ENCODE results near the gene CFAP251. TPM values are rescaled to one million over a fixed set of nuclear protein-coding genes. Genes with fewer than 3 reads are reported as not detected.

Gene CFAP251
- total and polyA plus RNA-seq, 8 donors: 0.29 to 2.8 (median 1.2) TPM; not detected in 2

DNA sequence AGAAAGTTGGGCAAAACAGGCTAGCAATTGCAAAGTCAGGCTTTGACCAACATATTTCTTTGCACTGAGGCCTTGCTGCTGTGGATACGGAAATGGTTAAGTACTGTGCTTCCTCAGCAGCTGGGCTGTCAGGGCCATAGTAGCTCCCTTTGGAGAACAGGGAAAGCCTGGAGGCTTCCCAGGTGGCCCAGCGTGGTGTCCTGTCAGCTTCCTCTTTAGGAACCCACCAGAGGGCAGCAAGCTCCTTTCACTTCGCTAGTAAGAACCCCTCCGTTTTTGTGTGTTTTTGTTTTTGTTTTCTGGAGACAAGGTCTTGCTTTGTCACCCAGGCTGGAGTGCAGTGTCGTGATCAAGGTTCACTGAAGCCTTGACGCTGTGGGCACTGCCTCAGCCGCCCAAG lies 1.7 kb upstream of the CFAP251 start:
- Histone ChIP-seq H3K36me3 (peaks cover 39 to 64% (median 59%) of the 10 kb centered on the region in 4 donors), H3K27ac (no peak overlapping the region), H3K27me3 (no peaks in the 10 kb centered on the region), H3K4me1 (peaks cover 4 to 17% (median 13%) of the 10 kb centered on the region in 4 donors), H3K4me3 (no peak overlapping the region), H3K9me3 (no peaks in the 10 kb centered on the region)
- TF ChIP-seq EP300 (IDR thresholded peaks at IDR 0.05) (no peak), POLR2A (IDR thresholded peaks at IDR 0.05) (no peak), POLR2AphosphoS5 (IDR thresholded peaks at IDR 0.05) (no peak)
- TF ChIP-seq, protein P1, sequence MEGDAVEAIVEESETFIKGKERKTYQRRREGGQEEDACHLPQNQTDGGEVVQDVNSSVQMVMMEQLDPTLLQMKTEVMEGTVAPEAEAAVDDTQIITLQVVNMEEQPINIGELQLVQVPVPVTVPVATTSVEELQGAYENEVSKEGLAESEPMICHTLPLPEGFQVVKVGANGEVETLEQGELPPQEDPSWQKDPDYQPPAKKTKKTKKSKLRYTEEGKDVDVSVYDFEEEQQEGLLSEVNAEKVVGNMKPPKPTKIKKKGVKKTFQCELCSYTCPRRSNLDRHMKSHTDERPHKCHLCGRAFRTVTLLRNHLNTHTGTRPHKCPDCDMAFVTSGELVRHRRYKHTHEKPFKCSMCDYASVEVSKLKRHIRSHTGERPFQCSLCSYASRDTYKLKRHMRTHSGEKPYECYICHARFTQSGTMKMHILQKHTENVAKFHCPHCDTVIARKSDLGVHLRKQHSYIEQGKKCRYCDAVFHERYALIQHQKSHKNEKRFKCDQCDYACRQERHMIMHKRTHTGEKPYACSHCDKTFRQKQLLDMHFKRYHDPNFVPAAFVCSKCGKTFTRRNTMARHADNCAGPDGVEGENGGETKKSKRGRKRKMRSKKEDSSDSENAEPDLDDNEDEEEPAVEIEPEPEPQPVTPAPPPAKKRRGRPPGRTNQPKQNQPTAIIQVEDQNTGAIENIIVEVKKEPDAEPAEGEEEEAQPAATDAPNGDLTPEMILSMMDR (IDR thresholded peaks at IDR 0.05): no peak
- 62 to 84% (median 75%) methylated on average over 7 of the region's 7 CpGs for WGBS, 5 donors
- peak in 1 of 2 donors; percentile 48 for DNase-seq
- intact Hi-C loops (cut with DNase I; ENCODE audit: low total_unique reads): no loop called here

DNA sequence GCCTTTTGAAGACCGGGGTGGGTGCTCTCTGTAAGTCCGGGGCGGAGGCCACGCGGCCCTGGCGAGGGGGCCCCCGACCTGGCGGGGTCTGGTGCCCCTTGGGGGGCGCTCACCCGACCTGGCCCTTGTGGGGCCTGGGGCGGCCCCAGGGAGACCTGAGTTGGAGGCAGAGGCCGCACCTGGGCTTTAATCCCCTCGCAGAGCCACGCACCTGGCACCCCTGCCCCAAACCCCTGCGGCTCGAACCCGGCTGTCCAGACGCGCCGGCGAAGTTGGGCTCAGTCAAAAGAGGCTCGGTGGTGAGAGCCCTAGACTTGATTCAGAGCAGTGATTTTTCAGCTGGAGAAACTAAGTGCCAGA lies 267 bp downstream of the CFAP251 start:
- H3K27me3 ChIP-seq: no peaks in the 10 kb centered on the region
- peaks cover 32 to 46% (median 42%) of the 10 kb centered on the region in 4 donors for H3K36me3 ChIP-seq
- H3K4me3 ChIP-seq: peak overlapping the region; percentile 49 to 56 (median 54)
- no peak for TF ChIP-seq POLR2A (IDR thresholded peaks at IDR 0.05)
- no peak for TF ChIP-seq EP300 (IDR thresholded peaks at IDR 0.05)
- TF ChIP-seq POLR2AphosphoS5 (IDR thresholded peaks at IDR 0.05): no peak
- TF ChIP-seq, protein P1 (IDR thresholded peaks at IDR 0.05): no peak
- WGBS, 5 donors: 10 to 21% (median 16%) methylated on average over 14 to 22 of the region's 22 CpGs
- intact Hi-C loops (cut with DNase I; ENCODE audit: low total_unique reads): no loop called here
- H3K4me1 ChIP-seq: peaks cover 4 to 19% (median 13%) of the 10 kb centered on the region in 4 donors
- peak overlapping the region in 4 of 5 donors; percentile 41 to 79 (median 76) for H3K27ac ChIP-seq
- no peak for DNase-seq
- no peaks in the 10 kb centered on the region for H3K9me3 ChIP-seq

DNA sequence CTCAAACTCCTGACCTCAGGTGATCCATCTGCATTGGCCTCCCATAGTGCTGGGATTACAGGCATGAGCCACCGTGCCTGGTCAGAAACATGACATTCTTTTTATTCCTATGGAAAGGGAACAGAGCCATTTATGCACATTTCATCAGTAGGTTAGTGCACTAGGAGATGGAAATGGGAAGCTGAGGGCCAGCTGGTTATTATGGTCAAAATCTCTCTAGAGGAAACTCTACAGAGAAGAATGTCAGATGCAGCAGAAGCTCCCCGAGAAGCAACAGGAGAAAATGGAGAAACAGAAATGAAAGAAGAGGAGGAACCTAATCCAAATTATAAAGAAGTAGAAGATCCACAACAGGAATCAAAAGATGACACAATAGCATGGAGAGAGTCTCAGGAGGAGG lies 2.7 kb downstream of the CFAP251 start:
- WGBS, 5 donors: 74 to 87% (median 86%) methylated on average over 2 of the region's 2 CpGs

DNA sequence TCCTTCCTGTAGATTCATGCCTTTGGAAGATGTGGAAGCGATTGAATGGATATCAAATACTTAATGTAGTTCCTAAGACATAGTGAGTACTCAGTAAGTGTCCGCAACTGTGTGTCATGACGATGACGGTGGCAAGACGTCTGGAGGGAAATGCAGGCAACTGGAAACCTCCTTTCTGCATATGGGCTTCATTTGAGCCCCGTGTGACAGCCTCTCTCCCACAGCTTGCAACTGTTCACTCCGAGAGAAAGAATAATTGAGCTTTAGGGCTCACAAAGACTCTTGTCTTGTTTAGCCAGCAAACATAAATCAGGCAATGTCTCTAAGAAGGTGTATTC lies 6.9 kb downstream of the CFAP251 start:
- H3K4me1 ChIP-seq: peaks cover 0 to 14% (median 0%) of the 10 kb centered on the region in 4 donors
- intact Hi-C loops (cut with DNase I; ENCODE audit: low total_unique reads): no loop called here
- H3K27ac ChIP-seq: peak overlapping the region in 4 of 5 donors; percentile 49 to 71 (median 62)
- WGBS, 5 donors: 49 to 59% (median 58%) methylated on average over 7 of the region's 7 CpGs
- DNase-seq: peak in 1 of 2 donors; percentile 30
- H3K4me3 ChIP-seq: no peak overlapping the region
- no peaks in the 10 kb centered on the region for H3K9me3 ChIP-seq
- no peaks in the 10 kb centered on the region for H3K36me3 ChIP-seq
- TF ChIP-seq POLR2AphosphoS5 (IDR thresholded peaks at IDR 0.05): no peak
- TF ChIP-seq, protein P1 (IDR thresholded peaks at IDR 0.05): no peak
- TF ChIP-seq POLR2A (IDR thresholded peaks at IDR 0.05): no peak
- H3K27me3 ChIP-seq: no peaks in the 10 kb centered on the region

More for the DNA sequence above, 2.7 kb downstream of the CFAP251 start:
- peaks cover 10 to 22% (median 18%) of the 10 kb centered on the region in 4 donors for H3K36me3 ChIP-seq
- H3K4me1 ChIP-seq: peaks cover 4 to 31% (median 13%) of the 10 kb centered on the region in 4 donors
- H3K9me3 ChIP-seq: no peaks in the 10 kb centered on the region
- no peak for DNase-seq
- no peak for TF ChIP-seq EP300 (IDR thresholded peaks at IDR 0.05)
- TF ChIP-seq, protein P1 (IDR thresholded peaks at IDR 0.05): no peak
- TF ChIP-seq POLR2A (IDR thresholded peaks at IDR 0.05): no peak
- TF ChIP-seq POLR2AphosphoS5 (IDR thresholded peaks at IDR 0.05): no peak
- no peak overlapping the region for H3K4me3 ChIP-seq
- intact Hi-C loops (cut with DNase I; ENCODE audit: low total_unique reads): no loop called here
- no peaks in the 10 kb centered on the region for H3K27me3 ChIP-seq
- no peak overlapping the region for H3K27ac ChIP-seq

Measured in stomach (tissue), 9 donors.